DMS79 (cell line): ENCODE results near the gene PPWD1.

Source experiments
- DNase-seq: peaks from one replicate; lab custom pipeline; 2025; lab: John Stamatoyannopoulos, UW

PPWD1 gene

DNA sequence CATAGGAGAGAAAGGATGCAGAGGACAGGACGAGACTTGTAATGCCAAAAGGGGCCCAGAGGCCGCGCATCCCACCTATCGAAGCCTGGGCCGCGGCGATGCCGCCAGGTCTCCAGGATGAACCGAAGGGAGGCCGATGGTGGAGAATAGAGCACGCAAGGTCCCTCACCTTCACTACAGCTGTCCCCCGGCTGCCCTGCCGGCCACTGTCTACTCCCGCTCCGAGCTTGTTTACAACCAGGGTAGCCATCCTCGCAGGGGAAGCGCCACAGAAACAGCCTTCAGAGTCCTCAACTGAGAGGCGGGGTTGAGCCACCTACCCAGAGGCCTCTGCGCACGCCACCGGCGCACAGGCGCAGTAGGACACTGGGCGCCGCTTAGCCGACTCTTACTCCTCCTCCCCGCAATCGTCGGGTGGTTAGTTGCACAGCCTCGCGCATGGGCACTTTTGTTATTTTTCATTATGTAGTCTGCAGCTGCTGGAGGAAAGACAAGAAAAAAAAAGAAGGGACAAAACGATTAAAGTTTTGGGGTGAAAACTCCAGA lies 61.0 kb downstream of the PPWD1 start, which contains the start of gene TRIM23:
Gene TRIM23, minus strand, starts transcription at position 309 of the 546 bp plus-strand sequence. Its CDS starts 59 bp downstream, at position 250.
- peak; percentile 59 for DNase-seq

DNA sequence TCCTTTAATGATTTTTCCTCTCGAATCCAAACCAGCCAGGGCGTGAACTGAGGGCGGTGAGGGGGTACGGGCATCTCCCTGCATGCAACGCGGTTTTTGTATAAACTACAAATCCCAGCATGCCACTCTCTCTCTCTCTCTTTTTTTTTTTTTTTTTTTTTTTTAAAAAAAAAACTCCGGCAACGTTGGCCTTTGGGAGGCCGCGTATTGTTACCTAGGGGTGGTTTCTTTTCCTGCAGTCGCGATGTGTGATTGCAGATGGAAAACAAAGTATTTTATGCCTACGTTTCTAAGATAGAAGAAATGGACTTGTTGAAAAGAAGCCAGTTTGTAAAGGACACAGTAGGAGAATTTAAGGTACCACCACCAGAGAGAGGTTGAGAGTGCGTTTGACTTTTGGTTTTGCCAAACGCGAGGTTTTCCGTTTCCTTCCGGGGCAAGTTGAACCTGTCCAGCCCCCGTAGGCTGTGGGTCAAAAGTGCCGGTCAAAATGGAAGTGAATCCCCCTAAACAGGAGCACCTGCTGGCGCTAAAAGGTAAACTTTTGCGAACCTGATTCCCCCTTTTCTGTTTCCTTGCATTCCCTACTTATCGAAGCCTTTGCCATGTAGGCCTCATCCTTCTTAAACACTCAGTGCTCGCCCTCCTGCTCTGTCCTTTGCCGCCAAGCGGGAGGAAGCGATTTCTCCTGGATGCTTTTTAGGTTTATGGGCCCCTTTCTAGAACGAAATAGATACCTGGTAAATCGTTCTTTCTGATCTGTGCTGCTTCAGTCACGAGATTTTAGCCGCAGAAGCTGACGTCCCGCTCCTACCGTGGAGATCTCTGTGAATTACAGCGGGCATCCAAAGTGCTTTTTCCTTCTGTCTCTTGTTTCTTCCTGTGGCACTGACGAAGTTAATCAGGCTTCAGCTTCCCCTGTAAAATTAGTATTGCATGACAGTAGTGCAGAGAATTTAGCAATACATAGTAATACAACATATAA lies 61.8 kb downstream of the PPWD1 start, which contains the start of the genes SHLD3 and TRAPPC13:
Gene SHLD3, plus strand, starts transcription at position 457 of the 985 bp plus-strand sequence. CDS start 4,561 bp downstream, outside the sequence.
Gene TRAPPC13, plus strand, starts transcription at position 457 of the 985 bp plus-strand sequence. Its CDS starts 34 bp downstream, at position 491.
- DNase-seq, result peak; percentile 64

DNA sequence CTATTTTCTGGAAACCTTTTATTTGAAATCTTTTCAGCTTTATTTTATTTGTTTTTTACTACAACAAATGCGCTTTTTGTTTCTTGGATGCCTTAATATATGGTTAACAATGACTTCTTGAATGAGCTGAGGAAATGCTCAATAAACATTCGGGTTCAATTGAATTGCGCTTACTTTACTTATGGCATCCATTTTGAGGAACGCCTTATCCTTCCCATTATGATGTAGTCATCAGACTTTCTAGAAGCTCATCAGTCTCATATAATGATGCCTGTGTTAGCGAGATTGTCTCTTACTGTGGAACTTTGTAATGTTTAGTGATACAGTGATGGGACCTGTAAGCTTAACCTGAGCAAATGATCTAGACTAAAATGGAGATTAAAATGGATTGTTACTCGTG lies 62.6 kb downstream of the PPWD1 start:
- no peak for DNase-seq

DNA sequence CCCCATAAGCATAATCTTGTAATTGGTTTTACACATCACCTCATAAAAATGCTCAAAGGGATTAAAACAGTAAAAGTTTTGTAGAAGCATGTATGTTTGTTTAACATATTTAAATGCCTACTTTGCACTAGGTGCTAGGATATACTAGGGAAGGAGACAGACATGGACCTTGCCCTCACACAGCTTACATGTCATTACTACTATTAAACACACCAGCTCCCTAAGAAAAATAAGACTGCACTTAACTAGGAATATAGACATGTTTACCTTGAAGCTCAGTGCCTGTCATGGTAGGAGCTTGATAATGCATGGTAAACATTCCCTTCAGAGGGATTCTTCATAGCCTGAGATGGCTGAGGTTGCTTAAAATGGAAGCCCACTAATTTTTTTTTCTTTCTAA lies 67.9 kb downstream of the PPWD1 start:
- no peak for DNase-seq
